AG09319 (cell line): ENCODE measurements around the gene TMEM132E.

Experiments used
- DNase-seq: peaks from one replicate; pipeline ENCODE4 v3.0.0-alpha.2; 2010; ENCODE audit warnings: low read depth; ENCODE audit errors: extremely low read depth
- TF ChIP-seq, protein P1 (sequence below): IDR thresholded peaks from 2 replicates; pipeline ENCODE4 v1.5.1; 2011; ENCODE audit warnings: low read depth, mild to moderate bottlenecking, inconsistent platforms, low read length, moderate library complexity

TMEM132E gene

DNA sequence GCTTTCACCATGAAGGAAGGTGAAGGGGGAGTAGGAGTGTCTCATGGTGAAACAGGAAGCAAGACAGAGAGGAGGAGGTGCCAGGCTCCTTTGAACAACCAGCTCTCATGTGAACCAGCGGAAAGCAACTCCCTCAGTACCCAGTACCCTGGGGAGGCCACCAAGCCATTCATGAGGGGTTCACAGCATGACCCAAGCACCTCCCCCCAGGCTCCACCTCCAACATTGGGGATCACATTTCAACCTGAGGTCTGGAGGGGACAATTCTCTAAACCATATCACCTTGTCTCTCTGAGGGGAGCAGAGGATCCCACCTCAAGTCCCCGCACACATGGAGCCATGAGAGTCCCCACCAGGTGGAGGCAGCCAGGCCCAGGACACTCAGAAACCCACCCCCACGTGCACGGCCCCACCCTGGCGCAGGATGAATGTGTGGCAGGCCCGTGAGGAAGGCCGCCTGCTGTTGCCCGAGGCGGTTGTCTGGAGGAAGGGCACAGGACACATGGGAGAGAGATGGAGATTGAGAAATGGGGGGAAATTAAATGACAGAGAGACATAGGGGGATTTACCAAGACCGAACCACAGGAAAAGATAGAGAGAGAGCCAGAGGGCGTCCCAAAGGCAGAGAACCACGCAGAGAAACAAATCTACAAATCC lies 85.9 kb downstream of the TMEM132E start:
- TF ChIP-seq, protein P1, sequence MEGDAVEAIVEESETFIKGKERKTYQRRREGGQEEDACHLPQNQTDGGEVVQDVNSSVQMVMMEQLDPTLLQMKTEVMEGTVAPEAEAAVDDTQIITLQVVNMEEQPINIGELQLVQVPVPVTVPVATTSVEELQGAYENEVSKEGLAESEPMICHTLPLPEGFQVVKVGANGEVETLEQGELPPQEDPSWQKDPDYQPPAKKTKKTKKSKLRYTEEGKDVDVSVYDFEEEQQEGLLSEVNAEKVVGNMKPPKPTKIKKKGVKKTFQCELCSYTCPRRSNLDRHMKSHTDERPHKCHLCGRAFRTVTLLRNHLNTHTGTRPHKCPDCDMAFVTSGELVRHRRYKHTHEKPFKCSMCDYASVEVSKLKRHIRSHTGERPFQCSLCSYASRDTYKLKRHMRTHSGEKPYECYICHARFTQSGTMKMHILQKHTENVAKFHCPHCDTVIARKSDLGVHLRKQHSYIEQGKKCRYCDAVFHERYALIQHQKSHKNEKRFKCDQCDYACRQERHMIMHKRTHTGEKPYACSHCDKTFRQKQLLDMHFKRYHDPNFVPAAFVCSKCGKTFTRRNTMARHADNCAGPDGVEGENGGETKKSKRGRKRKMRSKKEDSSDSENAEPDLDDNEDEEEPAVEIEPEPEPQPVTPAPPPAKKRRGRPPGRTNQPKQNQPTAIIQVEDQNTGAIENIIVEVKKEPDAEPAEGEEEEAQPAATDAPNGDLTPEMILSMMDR, result no peak
- DNase-seq, result no peak

DNA sequence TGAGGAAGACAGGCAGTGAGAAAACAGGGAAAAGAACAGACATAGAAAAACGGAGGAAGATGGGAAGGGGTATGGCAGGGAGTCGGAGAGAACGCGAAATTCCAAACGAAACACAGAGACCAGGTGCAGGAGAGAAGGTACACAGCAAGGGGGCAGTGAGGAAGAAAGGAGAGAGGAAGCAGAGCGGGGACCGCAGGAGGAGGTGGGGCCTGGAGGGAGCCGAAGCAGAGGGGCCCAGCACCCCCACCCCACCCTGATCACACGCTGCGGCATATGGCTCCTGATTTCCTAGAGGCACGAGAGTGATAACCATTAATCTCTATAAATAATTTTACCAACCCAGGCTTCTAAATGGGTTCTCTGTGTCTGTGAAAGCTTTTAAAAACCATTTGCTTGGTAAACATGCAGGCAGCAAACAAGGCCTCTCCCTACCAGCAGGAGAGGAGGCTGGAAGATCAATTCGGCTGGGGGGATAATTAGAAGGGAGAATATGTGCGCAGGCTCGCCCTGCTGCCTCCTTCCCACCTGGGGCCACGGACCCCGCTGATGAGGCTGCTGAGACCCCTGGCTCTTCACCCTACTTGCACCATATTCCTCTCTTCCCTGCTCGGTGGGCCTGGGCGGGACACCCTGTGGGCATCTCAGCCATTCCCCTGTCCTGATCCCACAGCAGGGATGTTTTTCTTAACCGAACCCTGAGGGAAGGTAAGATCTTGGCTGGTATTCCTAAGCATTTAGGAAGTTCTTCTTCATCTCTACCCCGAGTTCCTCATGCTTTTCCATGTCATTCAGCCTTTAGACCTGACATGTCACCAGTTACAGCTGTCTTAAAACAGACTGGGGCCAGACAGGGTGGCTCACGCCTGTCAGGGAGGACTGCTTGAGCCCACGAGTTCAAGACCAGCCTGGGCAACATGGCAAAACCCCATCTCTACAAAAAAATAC lies 86.7 kb downstream of the TMEM132E start:
- TF ChIP-seq, protein P1, result no peak
- no peak for DNase-seq

DNA sequence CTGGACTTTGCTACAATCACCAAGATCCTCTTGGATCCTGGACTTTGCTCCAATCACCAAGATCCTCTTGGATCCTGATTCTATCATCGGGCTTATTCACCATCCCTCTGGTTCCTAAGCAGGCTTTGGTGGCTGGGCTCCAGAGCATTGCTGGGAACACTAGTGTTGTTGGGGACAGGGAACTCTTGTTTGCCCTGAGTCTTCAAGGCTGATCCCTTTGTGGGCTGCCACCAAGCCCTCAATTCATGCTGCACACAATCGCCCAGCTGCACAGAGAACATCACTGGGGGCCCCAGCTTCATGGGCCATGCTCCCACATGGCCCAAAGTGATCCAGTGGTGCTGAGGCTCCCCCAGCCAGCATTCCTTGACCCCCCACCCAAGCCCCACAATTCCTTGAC lies 88.3 kb downstream of the TMEM132E start:
- DNase-seq, result no peak
- TF ChIP-seq, protein P1, result no peak

DNA sequence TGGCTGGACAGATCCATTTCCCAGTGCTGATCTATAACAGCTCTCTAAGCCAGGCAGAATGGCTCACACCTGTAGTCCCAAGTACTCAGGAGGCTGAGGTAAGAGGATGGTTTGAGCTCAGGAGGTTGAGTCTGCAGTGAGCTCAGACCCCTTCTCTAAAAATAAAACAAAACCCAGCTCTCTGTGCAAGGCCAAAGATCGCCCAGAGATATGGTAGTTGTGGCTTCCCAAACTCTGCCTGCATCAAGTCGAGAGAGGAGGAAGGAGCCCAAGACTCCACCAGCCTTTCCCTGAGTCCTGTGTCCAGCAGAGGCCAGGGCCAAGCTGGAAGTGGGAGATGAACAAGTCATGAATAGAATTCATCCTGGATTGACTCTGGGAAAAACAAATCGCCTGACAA lies 88.8 kb downstream of the TMEM132E start:
- DNase-seq, result no peak
- TF ChIP-seq, protein P1, result no peak

DNA sequence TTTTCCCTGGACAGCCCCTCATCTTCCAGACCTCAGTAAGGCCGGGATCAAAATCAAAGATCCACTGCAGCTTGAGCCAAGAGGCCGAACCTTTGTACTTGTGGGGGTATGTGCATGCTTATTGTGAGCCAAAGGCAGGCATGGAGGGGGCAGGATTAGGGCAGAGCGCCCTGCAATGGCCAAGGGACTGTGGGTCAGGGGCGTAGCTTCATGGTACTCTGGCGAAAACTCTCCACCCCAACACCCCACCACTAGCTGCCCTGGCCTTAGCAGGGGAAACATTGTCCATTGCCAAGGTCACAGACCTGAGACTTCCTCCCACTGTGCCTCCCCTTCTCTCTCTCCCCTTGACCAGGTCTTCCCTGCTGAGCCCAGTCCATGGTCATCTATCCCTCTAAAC lies 90.1 kb downstream of the TMEM132E start:
- TF ChIP-seq, protein P1, result no peak
- no peak for DNase-seq

DNA sequence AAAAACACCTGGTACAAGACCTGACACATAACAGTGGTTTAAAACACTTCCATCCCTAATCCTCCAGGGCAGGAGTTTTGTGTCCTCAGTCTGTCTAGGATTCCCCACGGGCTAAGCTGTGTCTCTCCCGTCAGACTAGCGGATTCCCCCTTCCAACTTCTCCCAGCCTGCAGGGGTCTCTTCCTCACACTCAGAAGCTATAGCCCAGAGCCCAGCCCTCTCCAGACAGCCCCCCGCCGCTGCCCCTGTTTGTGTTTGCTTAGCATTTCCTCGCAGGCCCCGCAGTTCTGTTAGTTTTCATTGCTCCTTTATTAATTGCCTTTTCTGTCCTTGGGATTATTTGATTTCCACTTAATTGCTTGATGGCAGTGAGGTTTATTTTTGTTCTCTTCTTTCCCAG lies 91.2 kb downstream of the TMEM132E start:
- TF ChIP-seq, protein P1, result no peak
- no peak for DNase-seq

DNA sequence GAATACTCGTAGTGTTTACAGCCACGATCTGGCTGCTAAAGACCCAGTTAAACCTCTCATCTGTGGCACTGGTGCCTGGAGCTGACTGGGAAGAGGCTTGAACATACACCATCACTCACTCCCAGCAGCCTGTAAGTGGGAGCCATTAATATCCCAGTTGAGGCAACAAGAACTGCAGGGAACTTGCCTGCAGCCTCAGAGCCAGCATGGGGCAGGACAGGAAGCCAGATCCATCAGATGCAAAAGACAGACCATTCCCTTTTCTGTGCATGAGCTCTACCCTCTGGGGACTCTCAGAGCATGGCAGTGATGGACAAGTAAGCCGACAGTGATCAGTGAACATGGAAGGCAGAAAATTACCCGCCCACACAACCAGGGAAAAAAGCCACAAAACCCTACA lies 91.8 kb downstream of the TMEM132E start:
- TF ChIP-seq, protein P1, result no peak
- no peak for DNase-seq
